GM13977 (cell line): ENCODE data around the gene ZNF211.
A peak's percentile ranks its signal among the peaks of the same experiment; 100 is the strongest.

Experiments
- DNase-seq: peaks from one replicate; pipeline ENCODE4 v3.0.0; 2012; ENCODE audit warnings: low spot score
- in situ Hi-C: fragments of 300-500 bp; cut with MboI; formaldehyde crosslinking; loops from one replicate; pipeline ENCODE4 v1.12.0; 2022; ENCODE audit warnings: low sequenced_read_pairs, low pct_unique_long_range_greater_than_20kb, mixed read lengths, inconsistent platforms; ENCODE audit not compliant: unreplicated experiment
- TF ChIP-seq, protein P1 (sequence below): IDR thresholded peaks from 2 replicates; pipeline ENCODE4 v1.5.1; 2012; ENCODE audit warnings: mild to moderate bottlenecking, control low read depth; ENCODE audit not compliant: insufficient read depth; ENCODE audit errors: extremely low read depth, missing control alignments

Gene ZNF211

DNA sequence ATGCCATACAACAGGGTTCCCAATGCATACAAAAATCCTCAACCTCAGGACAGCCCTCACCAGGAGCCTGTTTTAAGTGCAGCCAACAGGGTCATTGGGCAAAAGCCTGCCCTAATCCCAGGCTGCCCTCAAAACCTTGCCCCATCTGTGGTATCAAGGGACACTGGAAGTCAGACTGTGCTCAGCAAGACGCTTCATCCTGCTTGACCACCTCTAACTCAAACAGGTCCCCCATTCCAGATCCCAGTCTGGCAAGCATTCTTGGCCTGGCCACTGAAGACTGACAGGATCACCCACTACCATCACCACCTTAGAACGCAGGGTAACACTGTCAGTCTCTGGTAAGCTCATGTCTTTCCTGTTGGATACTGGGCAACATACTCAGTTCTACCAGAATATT is 20.7 kb downstream of the ZNF211 start:
- TF ChIP-seq, protein P1, sequence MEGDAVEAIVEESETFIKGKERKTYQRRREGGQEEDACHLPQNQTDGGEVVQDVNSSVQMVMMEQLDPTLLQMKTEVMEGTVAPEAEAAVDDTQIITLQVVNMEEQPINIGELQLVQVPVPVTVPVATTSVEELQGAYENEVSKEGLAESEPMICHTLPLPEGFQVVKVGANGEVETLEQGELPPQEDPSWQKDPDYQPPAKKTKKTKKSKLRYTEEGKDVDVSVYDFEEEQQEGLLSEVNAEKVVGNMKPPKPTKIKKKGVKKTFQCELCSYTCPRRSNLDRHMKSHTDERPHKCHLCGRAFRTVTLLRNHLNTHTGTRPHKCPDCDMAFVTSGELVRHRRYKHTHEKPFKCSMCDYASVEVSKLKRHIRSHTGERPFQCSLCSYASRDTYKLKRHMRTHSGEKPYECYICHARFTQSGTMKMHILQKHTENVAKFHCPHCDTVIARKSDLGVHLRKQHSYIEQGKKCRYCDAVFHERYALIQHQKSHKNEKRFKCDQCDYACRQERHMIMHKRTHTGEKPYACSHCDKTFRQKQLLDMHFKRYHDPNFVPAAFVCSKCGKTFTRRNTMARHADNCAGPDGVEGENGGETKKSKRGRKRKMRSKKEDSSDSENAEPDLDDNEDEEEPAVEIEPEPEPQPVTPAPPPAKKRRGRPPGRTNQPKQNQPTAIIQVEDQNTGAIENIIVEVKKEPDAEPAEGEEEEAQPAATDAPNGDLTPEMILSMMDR, result no peak
- in situ Hi-C loops, result no loop called here
- no peak for DNase-seq

DNA sequence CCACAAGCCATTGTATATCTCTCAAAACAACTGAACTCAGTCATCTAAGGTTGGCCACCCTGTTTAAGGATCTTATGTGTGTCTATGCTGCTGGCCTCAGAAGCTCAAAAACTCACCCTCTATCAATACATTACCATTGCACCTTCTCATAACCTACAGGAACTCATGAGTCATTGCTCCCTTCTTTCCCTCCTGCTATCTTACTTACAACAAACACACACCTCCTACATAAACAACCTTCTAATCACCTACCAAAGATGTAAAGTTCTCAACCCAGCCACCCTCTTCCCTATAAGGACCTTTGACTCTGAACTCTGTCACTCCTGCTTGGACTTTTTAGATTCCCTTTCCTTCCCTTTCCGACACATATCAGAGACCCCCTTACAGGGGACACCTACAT is 22.5 kb downstream of the ZNF211 start:
- TF ChIP-seq, protein P1, result no peak
- in situ Hi-C loops, result no loop called here
- no peak for DNase-seq

DNA sequence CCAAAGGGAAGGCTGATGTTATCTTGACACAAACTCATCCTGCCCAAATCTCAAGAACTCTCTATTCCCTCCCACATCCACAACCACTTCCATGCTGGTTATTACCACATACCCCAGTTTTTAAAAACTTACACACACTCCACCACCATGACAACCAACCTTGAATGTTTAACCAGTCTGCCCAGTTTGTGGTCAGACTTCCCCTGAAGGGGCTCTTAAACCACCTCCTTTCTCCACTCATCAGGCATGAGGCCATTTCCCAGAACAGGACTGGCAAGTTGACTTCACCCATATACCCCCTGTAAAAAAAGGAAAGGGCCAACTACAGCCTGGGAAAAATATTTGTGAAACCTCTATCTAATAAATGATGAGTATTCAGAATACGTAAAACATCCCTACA is 23.4 kb downstream of the ZNF211 start:
- in situ Hi-C loops, result no loop called here
- TF ChIP-seq, protein P1, result no peak

DNA sequence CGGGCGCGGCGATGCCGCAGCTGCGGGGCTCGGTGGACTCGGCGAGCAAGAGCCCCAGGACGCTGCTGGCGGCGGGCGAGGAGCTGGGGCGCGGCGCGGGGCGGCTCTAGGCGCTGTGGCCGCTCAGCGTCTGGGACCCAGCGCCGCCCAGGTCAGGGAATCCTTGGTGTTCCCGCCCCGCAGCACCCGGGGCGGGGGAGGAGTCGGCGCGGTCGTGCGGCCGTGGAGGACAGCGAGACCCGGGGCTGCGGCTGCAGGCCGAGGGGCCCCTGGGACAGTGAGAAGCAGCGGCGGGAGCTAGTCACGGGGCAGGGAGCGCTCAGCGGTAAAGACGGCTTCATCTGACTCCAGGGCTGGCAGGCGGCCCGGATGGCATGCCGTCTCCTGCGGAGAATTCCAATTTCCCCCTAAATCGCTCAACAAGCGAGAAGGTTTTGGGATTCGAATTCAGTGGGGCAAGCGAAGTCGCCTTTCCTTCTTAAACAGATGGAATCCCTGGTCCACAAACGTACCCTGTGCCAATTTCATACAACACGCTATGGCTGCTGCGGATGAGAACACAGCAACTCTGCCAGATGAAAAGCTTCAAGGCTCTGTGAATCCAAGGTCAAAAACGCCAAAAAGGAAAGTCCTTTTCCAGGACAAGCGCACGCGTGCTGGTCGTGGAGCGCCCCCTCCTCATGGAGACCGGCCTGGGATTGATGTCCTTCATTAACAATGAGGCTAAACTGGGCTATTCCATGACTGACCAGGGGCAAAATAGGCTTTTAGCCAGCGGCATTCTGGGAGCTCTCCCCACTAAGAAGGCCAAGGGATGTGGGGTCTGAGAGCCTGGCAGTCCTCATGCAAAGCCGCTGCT is 31.5 kb downstream of the ZNF211 start:
- TF ChIP-seq, protein P1, result no peak
- in situ Hi-C loops, result no loop called here
- DNase-seq, result peak; percentile 42

More for the DNA sequence above, 23.4 kb downstream of the ZNF211 start:
- no peak for DNase-seq

GRCh38 chr19:57665261-57665806 is 32.4 kb downstream of the ZNF211 start:
- TF ChIP-seq, protein P1, result no peak
- in situ Hi-C loops, result no loop called here
- no peak for DNase-seq

- in situ Hi-C loops, result no loop called here
- no peak for DNase-seq
- TF ChIP-seq, protein P1, result no peak
Observed at GRCh38 chr19:57667228-57667627, 34.3 kb downstream of the ZNF211 start.
